ENCODE results near the gene ZC3H10. TPM values are rescaled to one million over a fixed set of nuclear protein-coding genes. Genes with fewer than 3 reads are reported as not detected.

The ZC3H10 gene
- polyA plus RNA-seq, 3 donors = 5.1 to 6.5 (median 5.8) TPM

- no peak for DNase-seq (ENCODE audit: extremely low read depth in 1 of 11, low read depth in 9 of 11, low spot score in 4 of 11)
Measured at GRCh38 chr12:56160193-56160763, 42.2 kb downstream of the ZC3H10 start.

DNA sequence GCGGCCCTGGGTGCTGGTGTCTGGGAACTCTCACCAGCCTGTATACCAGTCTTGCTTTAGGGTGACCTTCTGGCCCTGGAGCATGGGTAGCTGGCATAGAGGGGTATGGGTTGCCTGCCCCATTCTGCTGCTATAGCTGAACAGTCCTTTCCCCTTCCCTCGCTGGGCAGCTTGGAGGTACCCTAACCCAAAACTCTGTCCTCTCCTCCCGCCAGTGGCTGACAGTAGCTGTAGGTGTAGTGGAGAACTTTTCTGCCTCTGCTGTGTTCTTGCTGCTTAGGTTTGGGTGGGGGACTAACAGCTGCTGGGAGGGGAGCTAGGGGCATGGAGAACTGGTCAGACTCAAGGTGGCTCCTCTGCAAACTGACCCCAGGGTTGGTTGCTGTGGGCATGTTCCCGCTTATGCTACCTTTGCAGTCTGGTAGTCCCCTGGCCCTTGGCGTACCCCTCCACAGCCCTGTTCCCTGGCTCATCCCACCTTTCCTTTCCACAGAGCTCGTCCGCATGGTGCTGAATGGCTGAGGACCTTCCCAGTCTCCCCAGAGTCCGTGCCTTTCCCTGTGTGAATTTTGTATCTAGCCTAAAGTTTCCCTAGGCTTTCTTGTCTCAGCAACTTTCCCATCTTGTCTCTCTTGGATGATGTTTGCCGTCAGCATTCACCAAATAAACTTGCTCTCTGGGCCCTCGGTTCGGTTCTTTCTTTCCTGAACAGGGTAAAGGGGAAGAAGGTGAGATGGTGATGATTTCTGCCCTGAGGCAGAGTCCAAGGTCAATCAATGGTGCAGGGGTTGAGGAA, 43.0 kb downstream of the ZC3H10 start:
- no peak for DNase-seq (ENCODE audit: extremely low read depth in 1 of 11, low read depth in 9 of 11, low spot score in 4 of 11)

GRCh38 chr12:56161690-56162351, 43.8 kb downstream of the ZC3H10 start:
- no peak for DNase-seq (ENCODE audit: extremely low read depth in 1 of 11, low read depth in 9 of 11, low spot score in 4 of 11)

DNA sequence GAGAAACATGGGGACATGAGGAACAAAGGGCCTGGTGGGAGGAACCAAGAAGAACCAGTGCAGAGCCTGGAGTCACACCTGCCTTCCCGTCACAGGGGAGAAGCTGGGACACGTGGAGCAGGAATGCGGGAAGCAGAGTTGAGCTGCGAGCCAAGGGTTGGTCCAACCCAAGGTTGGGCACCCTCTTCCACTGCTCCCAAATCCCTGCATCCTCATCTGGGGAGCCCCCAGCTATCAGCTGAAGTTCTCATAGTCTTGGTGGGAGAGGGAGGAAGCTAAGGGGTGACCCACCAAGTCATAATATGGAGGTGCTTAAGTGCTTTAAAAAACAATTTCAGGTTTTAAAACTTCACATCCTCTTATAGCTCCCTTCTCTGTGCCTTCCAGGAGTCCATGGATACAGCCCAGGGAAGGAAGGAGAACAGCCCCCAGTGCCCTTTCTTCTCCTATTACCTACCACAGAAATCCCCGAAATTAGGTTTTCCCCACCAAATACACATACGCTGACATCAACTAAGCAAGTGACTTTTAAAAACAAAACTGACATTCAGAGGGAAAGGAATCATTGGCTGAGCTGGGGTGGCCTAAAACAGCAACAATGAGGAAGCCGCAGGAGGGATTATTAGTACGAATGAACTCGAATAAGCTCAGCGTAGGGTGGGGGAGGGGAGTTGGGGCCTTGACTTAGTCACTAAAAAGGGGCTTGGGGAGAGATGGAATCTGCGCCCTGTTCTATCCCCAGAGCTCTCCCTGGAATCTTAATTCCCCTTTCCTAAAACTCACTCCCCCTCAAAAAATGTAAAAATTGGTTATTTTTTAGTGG, 44.6 kb downstream of the ZC3H10 start:
- DNase-seq (ENCODE audit: extremely low read depth in 1 of 11, low read depth in 9 of 11, low spot score in 4 of 11) = no peak

DNA sequence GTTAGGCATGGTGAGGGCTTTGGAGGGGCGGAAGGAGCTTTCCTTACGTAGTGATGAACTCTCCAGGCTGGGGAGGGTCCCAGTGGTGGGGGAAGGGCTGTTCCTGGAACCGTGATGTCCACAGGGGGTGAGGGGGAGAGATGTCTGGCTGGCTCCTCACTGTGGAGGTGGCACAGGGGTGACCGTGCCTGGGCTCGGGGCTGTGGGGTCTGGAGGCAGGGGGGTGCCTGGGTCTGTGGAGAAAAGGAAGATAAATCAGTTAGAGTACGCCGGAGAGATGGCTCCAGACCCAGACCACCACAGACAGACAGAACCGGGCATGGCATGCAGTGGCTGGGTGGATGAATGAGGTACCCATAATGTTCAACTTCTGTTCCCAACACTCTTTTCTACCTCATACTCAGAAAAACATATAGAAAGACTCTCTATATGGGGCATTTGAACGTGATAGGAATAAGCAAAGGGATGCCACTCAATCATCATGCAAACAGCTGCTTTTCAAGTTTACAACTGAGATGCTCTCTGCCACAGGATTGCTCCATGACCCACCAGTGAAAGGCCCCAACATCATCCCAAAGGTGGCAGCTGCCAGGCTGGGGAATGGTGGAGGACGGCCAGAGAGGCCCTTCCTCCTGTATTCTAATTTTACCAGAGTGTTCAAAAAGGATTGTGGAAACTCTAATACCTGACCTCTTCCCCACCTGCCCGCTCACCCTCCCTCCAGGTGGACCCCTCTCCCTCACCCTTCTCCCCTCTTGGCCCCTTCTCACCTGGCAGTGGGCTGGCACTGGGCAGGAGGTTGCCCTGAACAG, 45.7 kb downstream of the ZC3H10 start:
- DNase-seq (ENCODE audit: extremely low read depth in 1 of 11, low read depth in 9 of 11, low spot score in 4 of 11) = no peak

DNA sequence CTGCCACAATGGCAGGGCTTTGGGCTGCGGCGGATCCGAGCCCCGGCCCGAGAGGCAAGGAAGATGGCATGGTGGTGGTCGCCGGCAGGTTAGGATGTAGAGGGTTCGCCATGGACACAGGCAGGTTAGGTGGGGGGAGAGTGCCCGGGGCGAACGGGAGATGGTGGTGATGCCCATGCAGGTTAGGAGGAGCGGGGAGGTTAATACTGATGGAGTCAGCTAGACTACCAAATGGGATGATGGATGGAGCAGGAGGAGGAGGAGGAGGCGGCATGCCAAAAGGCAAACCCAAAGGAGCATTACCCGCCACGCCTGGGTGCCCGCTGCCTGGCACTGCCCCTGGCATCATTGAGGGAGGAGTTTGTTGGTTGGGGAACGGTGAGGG, 46.3 kb downstream of the ZC3H10 start:
- no peak for DNase-seq (ENCODE audit: extremely low read depth in 1 of 11, low read depth in 9 of 11, low spot score in 4 of 11)

DNA sequence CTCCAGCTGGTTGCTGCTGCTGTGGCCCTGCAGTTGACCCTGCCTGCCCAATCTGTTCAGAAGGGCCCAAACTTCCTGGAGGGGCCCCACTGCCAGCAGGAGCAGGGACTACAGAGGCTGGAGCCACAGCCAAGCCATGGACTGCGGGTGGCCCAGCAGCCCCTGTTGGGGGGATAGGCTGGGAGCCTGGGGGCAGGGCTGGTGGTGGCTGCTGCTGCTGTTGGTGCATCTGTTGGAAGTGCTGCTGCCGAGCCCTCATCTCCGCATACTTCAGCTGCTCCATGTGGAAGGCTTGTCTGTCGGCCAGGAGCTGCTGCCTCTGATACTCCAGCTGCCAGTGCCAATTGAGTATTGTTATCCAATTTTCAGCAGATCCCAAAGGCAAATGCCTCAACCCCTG, 47.3 kb downstream of the ZC3H10 start:
- DNase-seq (ENCODE audit: extremely low read depth in 1 of 11, low read depth in 9 of 11, low spot score in 4 of 11) = no peak

GRCh38 chr12:56169229-56169759, 51.2 kb downstream of the ZC3H10 start:
- DNase-seq (ENCODE audit: extremely low read depth in 1 of 11, low read depth in 9 of 11, low spot score in 4 of 11) = no peak

DNA sequence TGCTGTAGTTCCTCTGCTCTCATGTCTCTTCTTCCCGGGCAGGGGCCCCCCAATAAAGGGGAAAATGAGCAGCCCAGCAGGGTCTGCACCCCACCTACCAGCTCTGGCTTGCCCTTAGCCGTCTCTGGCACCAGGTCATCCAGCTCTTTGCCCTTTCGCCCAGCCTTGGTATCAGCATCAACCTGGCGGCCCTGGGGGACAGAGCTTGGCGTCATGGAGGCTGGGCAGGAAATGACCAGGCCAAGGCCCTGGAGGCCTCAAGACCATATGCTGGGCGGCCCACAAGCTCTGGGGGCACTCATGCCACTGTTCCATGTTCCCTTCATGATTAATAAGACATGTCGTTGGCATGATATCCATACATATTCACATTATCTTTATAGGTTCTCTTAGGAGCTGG, 54.8 kb downstream of the ZC3H10 start:
- DNase-seq (ENCODE audit: extremely low read depth in 1 of 11, low read depth in 9 of 11, low spot score in 4 of 11) = no peak

Other genes with a start within 250 kb of the ZC3H10 start
- 10 to 100 TPM; 32.3 to 40.0 (median 37.5) TPM for gene PYM1, start 190.4 kb upstream of the ZC3H10 start, polyA plus RNA-seq (ENCODE audit: insufficient read length in 3 of 3)
- 10 to 100 TPM; 15.5 to 22.8 (median 19.9) TPM for gene DGKA, start 187.1 kb upstream of the ZC3H10 start, polyA plus RNA-seq (ENCODE audit: insufficient read length in 3 of 3)
- 1 to 10 TPM; 3.1 to 5.3 (median 3.4) TPM for gene PMEL, start 152.2 kb upstream of the ZC3H10 start, polyA plus RNA-seq (ENCODE audit: insufficient read length in 3 of 3)
- gene CDK2, start 151.4 kb upstream of the ZC3H10 start, polyA plus RNA-seq (ENCODE audit: insufficient read length in 3 of 3) = 10 to 100 TPM; 59.1 to 65.3 (median 64.1) TPM
- 100 to 1,000 TPM; 148 to 170 (median 158) TPM for gene RAB5B, start 144.2 kb upstream of the ZC3H10 start, polyA plus RNA-seq (ENCODE audit: insufficient read length in 3 of 3)
- gene SUOX, start 121.0 kb upstream of the ZC3H10 start, polyA plus RNA-seq (ENCODE audit: insufficient read length in 3 of 3) = 10 to 100 TPM; 43.0 to 54.2 (median 47.8) TPM
- 10 to 100 TPM; 16.5 to 21.1 (median 16.6) TPM for gene IKZF4, start 97.2 kb upstream of the ZC3H10 start, polyA plus RNA-seq (ENCODE audit: insufficient read length in 3 of 3)
- gene RPS26, start 76.3 kb upstream of the ZC3H10 start, polyA plus RNA-seq (ENCODE audit: insufficient read length in 3 of 3) = 100 to 1,000 TPM; 121 to 498 (median 375) TPM
- 100 to 1,000 TPM in 1 of 3 donors, 10 to 100 TPM in 2; 73.5 to 119 (median 96.1) TPM for gene ERBB3, start 38.1 kb upstream of the ZC3H10 start, polyA plus RNA-seq (ENCODE audit: insufficient read length in 3 of 3)
- 100 to 1,000 TPM; 138 to 175 (median 171) TPM for gene PA2G4, start 13.7 kb upstream of the ZC3H10 start, polyA plus RNA-seq (ENCODE audit: insufficient read length in 3 of 3)
- 1,000 to 10,000 TPM; 4,378 to 5,767 (median 5,294) TPM for gene RPL41, start 1.6 kb upstream of the ZC3H10 start, polyA plus RNA-seq (ENCODE audit: insufficient read length in 3 of 3)
- gene ESYT1, start 10.0 kb downstream of the ZC3H10 start, polyA plus RNA-seq (ENCODE audit: insufficient read length in 3 of 3) = 10 to 100 TPM; 73.7 to 87.2 (median 78.8) TPM
- gene MYL6B, start 34.3 kb downstream of the ZC3H10 start, polyA plus RNA-seq (ENCODE audit: insufficient read length in 3 of 3) = 100 to 1,000 TPM; 164 to 191 (median 165) TPM
- gene MYL6, start 40.1 kb downstream of the ZC3H10 start, polyA plus RNA-seq (ENCODE audit: insufficient read length in 3 of 3) = 1,000 to 10,000 TPM; 1,550 to 2,060 (median 1,865) TPM
- gene SMARCC2, start 71.2 kb downstream of the ZC3H10 start, polyA plus RNA-seq (ENCODE audit: insufficient read length in 3 of 3) = 100 to 1,000 TPM; 130 to 141 (median 134) TPM
- gene RNF41, start 103.7 kb downstream of the ZC3H10 start, polyA plus RNA-seq (ENCODE audit: insufficient read length in 3 of 3) = 10 to 100 TPM; 43.4 to 44.4 (median 44.1) TPM
- 10 to 100 TPM; 27.4 to 33.1 (median 28.9) TPM for gene NABP2, start 106.1 kb downstream of the ZC3H10 start, polyA plus RNA-seq (ENCODE audit: insufficient read length in 3 of 3)
- 10 to 100 TPM; 50.6 to 79.4 (median 62.5) TPM for gene SLC39A5, start 111.8 kb downstream of the ZC3H10 start, polyA plus RNA-seq (ENCODE audit: insufficient read length in 3 of 3)
- gene ANKRD52, start 140.1 kb downstream of the ZC3H10 start, polyA plus RNA-seq (ENCODE audit: insufficient read length in 3 of 3) = 10 to 100 TPM; 29.8 to 38.7 (median 34.0) TPM
- gene COQ10A, start 148.7 kb downstream of the ZC3H10 start, polyA plus RNA-seq (ENCODE audit: insufficient read length in 3 of 3) = 10 to 100 TPM; 14.4 to 22.1 (median 19.0) TPM
- 100 to 1,000 TPM; 192 to 212 (median 204) TPM for gene CS, start 182.1 kb downstream of the ZC3H10 start, polyA plus RNA-seq (ENCODE audit: insufficient read length in 3 of 3)
- gene CNPY2, start 197.7 kb downstream of the ZC3H10 start, polyA plus RNA-seq (ENCODE audit: insufficient read length in 3 of 3) = 100 to 1,000 TPM; 140 to 161 (median 159) TPM
- 100 to 1,000 TPM in 1 of 3 donors, 10 to 100 TPM in 2; 82.0 to 113 (median 93.7) TPM for gene PAN2, start 215.7 kb downstream of the ZC3H10 start, polyA plus RNA-seq (ENCODE audit: insufficient read length in 3 of 3)
- gene IL23A, start 220.6 kb downstream of the ZC3H10 start, polyA plus RNA-seq (ENCODE audit: insufficient read length in 3 of 3) = 1 to 10 TPM in 1 of 3 donors, under 1 TPM in 2; 0.67 to 1.2 (median 0.78) TPM
- gene STAT2, start 241.8 kb downstream of the ZC3H10 start, polyA plus RNA-seq (ENCODE audit: insufficient read length in 3 of 3) = 100 to 1,000 TPM in 1 of 3 donors, 10 to 100 TPM in 2; 84.6 to 152 (median 96.8) TPM
- under 1 TPM in 2 of 3 donors, not detected in 1; 0.13 to 0.20 TPM for gene APOF, start 244.6 kb downstream of the ZC3H10 start, polyA plus RNA-seq (ENCODE audit: insufficient read length in 3 of 3)

Measured in renal cortex interstitium (tissue), 11 donors.